Epithelial cell of prostate (primary cell): ENCODE results near the gene CPVL.
"Not testable (repeated sequence)": the region's sequence is repeated elsewhere in the genome, so short reads cannot be mapped to it uniquely, and the experiment has no call there.

ENCODE experiments used
- DNase-seq: peaks from one replicate; pipeline ENCODE4 v3.0.0-alpha.2; 2011; ENCODE audit warnings: low read depth, low spot score
- H3K27ac ChIP-seq: fragments of 450-650 bp; 2 replicates; pipeline ENCODE4 v1.5.1; 2017; ENCODE audit warnings: mild to moderate bottlenecking

CPVL gene

DNA sequence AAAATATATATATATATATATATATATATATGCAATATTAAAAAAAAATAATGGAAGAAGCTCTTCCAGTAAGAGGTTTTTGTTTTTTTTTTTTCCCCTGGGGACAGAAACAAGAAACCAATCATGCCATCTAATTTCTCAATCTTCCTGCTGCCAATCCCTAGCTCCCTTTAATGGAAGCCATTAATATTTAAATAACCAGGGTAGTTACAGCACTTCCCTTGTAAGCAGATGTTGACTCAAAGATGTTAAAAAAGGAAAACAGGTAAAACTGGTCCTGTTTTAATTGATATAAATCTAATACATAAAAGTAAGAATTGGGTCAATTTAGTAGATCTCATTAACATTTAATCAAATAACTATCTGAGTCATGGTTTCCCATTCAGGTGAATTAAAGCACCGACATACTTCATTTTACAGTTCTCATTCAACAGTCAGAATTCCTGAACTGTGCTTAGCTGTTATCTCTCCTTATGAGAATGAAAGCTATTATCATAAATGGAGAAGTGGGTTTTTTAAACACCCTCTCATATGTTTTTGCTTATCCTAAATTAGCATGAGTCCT is 22.6 kb downstream of the CPVL start:
- DNase-seq, result no peak
- H3K27ac ChIP-seq, result no peak overlapping the region

DNA sequence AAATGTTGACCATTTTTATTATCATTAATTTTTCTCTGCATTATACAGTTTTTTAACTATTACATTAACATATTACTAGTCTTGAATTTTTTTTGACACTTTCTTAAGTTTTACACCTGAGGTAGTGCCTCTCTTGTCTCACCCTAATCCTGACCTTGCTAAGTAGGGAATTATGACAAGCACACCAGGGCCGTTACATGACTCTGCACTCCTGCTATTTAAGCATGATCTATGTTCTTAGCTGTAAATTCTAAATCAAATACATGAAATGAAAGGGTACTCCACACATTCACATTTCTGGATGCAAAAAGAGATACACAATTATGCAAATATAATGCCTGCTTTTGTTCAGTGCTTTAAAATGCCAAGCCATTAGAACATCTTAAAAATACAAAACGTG is 23.6 kb downstream of the CPVL start:
- no peak for DNase-seq
- H3K27ac ChIP-seq, result no peak overlapping the region

DNA sequence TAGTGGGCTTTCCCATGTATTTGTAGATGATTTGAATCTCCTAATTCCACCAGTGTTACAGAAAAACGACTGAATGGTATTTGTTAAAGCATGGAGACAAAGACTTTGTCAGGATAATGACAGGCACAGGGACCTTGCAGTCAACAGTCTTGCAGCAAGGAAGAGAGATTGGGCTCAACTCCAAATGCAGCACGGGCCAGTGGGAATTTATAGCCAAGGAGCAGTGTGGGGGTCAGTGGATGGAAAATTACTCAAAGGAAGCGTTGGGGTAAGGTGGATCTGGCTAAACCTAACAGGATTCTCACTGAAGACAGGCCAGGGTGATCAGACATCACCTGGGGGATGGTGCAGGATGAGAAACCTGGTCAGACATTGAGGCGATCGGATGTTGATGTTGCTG is 24.3 kb downstream of the CPVL start:
- DNase-seq, result no peak
- H3K27ac ChIP-seq, result no peak overlapping the region

DNA sequence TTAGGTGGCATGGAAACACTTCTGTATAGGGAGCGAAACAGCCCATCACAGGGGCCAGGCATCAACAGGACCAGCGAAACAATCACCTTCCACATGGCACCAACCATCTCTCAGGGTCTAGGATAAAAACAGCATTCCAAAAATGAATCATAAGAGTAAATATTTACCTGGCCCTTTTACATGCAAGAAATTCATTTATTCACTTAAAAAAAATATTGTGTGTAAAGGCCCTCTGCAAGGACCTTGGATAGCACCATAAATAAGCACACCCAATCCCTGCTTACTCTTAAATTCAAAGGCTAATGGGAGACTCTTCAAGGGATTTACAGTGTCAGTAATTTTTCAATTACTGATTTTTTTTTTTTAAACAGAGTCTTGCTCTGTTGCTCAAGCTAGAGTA is 25.4 kb downstream of the CPVL start:
- DNase-seq, result no peak
- no peak overlapping the region for H3K27ac ChIP-seq

DNA sequence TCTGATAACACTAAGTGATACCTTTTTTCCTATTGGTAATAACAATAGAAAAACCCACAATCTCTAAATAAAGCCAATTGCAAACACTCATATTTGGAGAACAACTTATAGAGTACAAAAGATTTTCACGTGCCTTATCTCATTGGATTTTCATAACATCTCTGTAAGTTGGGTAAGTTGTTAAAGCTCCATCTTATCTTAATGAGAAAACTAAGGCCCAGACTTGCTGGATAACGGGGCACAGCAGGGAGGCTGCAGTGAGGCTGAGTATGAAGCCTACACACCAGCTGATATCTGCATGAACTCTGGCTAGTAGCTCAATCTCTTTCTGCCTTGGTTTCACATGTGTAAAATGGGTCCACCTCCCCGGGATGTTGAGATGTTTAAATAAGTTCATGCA is 26.8 kb downstream of the CPVL start:
- no peak overlapping the region for H3K27ac ChIP-seq
- DNase-seq, result no peak

DNA sequence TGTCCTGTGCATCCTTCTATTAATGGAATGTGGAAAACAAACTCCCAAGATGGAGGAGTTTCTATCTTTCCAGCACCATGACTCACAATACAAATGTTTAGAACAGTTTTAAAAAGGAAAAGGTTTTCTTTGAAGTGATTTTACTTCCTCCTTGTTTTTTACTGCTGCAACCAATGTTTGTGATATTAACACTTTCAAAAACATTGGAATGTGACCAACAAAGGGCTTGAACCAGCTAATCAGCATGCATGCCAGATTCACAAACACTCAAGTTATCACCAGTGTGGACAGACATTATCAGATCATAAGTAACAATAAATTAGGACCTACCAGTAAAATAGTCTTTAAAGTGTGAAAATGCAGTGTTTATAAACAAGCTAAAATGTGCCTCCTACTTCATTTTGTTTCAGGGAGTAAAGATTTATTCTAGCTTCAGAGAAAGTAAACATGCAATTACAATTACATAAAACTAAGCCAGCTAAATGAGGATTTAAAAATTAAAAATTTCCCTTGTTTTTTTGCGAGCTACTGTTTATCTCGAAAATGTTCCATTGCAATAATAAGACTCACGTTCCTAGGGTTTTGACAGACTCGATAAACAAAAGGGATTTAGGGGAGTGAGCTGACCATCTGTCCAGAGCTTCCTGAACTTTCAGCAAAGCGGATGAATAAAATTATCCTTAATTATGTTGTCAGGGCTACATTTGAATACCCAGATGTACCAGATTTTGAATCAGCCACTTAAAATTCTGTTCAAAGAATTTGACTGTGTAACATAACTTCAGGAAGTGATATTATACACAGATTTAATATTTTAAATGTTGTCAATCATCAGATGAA is 29.8 kb downstream of the CPVL start:
- H3K27ac ChIP-seq, result no peak overlapping the region
- DNase-seq, result no peak

DNA sequence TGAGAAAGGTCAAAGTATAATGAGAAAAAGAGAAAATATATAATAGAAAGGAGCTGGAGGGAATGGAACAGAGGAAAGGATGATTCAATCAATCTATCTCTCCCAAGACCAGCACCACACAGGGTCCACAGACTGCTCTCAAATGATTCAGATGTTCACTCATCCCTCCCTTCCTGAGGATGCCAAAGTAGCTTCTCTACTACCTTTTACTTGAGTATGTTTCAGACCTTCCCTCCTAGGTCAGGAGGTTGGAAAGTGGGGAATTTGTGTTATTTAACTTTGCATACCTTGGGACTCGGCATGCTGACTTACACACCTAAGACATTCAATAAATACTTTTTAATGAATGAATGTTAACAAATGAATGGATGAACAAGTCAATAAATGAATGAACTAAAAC is 30.6 kb downstream of the CPVL start:
- DNase-seq, result no peak
- H3K27ac ChIP-seq, result no peak overlapping the region

DNA sequence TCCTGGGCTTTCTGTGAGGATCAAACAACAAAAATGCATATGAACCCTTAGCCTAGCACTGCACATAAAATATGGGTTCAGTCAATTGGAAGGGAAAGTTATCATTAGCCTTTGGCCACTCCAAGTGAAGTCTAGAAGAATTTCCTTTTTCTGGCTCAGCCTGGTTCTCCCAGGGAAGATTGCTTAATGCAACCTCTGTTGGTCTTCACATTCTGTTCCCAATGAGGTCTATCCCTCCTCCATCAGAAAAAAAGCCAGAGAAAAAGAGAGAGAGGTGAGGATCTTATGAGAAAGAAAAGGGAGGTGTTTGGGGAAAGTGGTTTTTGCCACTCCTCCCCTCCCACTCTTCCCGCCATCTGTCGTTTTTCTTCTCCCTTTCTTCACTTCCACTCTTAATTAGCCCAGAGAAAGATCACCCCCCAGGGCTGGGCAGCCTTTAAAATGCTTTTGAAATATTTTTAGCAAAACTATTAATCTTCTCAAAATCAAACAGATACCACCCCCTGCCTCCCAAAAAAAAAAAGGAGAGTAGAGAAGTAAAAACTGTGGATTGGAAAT is 31.1 kb downstream of the CPVL start:
- no peak for DNase-seq
- no peak overlapping the region for H3K27ac ChIP-seq

DNA sequence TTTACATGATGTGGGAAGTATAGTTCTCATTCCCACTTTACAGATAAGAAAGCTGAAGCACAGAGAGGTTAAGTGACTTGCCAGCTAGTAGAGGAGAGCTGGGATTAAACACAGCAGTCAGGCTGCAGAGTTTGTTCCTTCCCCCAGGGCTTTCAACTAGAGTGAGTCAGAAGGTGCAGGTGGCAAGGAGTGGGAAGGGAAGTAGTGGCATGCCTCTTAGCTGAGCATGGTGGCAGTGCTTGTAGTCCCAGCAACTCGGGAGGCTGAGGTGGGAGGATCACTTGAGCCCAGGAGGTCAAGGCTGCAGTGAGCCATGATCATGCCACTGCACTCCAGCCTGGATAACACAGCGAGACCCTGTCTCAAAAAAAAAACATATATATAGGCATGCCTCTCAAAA is 32.1 kb downstream of the CPVL start:
- not testable (repeated sequence) for DNase-seq
- peak overlapping the region; percentile 17 for H3K27ac ChIP-seq

DNA sequence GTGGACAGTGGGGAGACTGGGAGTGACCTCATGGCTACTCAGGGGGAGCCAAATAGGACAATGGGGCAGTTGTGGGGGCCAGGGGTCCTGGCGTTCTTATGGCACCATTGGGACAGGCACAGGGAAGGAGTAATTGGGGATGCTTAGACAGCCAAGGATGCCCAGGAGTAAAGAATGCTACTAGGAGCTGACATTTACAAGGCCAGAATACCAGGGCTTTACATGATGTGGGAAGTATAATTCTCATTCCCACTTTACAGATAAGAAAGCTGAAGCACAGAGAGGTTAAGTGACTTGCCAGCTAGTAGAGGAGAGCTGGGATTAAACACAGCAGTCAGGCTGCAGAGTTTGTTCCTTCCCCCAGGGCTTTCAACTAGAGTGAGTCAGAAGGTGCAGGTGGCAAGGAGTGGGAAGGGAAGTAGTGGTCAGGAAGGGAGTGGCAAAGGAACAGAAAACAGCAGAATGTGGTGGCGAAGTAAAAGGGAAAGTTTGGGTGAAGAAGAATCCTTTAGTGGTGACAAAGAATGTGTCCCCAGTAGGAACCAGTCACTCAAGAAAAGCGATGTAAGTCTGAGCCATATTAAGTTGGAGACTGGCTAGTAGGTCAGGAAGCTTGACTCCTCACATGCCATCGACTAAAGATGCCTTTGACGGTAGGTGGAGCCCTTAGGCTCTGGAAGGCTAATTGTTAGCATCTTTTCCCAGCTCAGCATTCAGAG is 32.8 kb downstream of the CPVL start:
- peak; percentile 52 for DNase-seq
- peak overlapping the region; percentile 17 for H3K27ac ChIP-seq

DNA sequence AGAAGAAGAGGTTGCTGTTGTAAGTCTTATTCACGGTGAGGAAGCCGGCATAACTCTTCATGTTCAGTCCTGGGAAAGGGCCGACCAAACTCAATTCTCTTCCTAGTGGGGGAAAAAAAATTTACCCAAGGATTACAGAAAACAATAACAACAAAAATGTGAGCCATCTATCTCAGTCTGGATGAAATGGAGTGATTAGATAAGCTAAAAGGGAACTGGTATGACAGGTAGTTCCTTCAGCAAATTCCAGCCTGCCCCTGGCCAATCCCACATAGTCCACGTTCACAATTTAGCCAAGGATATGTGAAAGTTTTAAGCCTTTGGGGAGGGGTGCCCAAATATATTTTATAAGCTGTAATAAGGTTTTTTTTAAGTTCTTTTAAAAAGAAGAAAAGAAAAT is 33.6 kb downstream of the CPVL start:
- DNase-seq, result no peak
- no peak overlapping the region for H3K27ac ChIP-seq

DNA sequence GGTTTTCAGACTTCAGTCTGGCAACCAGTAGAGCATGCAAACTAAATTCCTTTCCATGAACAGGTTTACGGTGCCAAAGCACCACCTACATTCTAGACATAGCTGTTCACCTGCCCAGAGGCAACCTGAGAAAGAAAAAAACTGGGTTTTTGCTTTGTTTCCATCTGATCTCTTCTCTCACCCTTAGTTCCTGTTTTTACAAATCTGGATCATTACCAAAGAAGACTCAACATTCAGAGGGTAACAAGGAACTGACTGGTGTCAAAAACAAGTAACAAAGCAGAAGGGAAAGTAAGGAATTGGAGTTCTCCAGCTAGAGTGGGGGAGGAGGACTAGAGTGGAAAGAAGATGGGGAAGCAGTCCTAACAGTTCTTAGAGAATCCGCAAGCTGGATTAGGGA is 36.4 kb downstream of the CPVL start:
- no peak for DNase-seq
- no peak overlapping the region for H3K27ac ChIP-seq

DNA sequence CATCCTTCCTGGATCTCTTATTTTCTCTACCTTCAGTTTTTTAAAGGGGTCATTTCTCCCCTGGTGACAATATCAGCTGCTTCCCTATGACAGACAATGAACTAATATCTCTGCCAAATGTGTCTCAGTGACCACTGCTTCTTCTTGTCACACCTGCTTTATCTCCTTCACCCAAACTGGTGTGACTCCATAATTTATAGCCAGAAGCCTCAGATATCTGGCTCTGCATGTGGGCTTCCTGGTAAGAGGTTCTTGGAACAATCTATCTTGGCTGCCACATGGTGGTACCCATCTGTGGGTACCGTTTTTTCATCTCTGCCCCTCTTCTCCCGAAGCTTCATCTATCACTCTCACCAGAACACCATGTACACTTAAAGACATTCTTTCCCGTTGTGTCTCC is 37.0 kb downstream of the CPVL start:
- DNase-seq, result no peak
- H3K27ac ChIP-seq, result no peak overlapping the region

DNA sequence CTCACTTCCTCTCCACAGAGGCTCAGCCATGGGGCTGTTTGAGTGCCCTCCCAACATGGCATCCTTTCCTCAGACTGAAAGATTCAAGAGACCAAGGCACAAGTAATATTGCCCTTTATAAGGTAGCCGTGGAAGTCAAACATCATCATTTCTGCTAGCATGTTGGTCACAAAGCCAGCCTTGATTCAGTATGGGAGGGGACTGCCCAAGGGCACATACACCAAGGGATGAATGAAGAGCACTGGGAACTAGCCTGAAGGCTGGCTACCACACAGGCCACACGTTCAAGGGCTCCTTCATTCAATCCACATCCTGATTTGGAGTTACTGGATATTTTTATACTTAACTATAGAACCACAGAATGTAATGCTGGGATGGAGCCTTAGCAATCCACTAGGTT is 39.3 kb downstream of the CPVL start:
- DNase-seq, result no peak
- H3K27ac ChIP-seq, result no peak overlapping the region

DNA sequence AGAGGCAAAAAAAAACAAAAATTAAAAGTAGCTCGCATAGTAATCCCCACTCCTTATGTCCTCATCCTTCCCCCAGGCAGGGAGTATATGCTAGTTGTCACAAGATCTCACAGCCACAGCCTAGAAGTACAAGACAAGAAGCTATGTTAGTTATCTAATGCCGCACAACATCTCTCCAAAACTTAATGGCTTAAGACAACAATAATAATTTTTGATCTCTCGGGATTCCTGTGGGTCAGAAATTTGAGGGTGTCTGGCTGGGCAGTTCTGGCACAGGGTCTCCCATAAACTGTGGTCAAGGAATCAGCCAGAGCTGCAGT is 39.7 kb downstream of the CPVL start:
- no peak for DNase-seq
- H3K27ac ChIP-seq, result no peak overlapping the region

DNA sequence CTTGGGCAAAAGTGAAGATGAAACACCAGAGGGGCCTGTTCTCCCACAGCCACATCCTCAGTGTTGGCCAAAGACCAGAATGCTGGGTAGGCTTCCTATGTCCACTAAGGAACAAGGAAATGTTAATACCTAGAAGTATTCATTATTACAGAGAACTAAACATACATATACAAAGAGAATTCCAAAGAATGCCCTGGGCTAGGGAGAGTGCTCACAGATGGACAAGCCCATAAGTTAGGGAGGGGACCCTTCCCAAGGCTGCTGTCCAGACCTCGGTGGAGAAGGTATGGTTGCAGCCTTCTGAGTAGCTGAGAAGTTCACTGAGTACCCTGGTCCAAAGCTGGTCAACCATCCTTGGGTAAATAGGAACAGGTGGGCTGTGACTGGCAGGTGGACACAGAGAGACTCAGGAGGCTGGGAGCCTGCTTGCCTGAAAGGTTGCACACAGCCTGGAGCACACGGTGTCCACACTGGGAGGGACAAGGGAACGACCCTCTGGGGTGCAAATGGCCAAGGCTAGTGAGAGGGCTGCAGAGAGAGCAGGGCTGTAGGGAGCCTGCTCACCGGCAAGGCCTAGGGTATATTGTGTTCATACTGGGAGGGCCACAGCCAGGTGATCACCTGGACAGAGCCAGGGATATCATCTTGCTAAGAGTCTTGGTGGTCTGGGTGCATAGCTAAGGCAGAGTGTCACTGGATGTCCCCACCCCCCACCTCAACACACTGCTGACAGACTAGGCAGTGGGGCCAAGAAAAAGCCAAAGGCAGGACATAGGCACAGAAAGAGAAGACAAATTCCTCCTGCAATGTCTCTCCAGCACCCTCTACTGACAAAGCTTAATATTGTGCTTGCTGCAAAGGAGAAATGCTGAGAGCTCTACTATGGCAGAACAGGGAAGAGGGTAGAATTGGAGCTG is 40.3 kb downstream of the CPVL start:
- DNase-seq, result no peak
- peak overlapping the region; percentile 25 for H3K27ac ChIP-seq

DNA sequence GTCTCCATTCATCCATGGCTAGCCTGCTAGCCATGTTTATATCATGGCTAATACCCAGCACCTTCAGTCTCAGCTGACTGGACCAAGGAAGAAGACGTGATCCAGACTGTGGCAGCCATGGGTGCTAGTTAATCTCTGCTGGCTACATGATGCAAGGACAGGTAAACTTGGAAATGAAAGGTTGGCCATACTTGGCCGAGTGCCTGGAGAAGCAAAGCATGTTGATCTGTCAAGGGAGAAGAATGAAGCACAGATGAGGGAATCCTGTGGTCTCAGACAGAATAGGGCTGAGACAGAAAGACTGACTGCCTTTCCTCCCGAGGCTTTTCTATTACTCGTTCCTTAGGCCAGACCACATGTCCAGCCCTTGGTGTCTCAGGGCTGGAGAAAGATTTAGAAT is 41.1 kb downstream of the CPVL start:
- no peak for DNase-seq
- H3K27ac ChIP-seq, result peak overlapping the region; percentile 25

DNA sequence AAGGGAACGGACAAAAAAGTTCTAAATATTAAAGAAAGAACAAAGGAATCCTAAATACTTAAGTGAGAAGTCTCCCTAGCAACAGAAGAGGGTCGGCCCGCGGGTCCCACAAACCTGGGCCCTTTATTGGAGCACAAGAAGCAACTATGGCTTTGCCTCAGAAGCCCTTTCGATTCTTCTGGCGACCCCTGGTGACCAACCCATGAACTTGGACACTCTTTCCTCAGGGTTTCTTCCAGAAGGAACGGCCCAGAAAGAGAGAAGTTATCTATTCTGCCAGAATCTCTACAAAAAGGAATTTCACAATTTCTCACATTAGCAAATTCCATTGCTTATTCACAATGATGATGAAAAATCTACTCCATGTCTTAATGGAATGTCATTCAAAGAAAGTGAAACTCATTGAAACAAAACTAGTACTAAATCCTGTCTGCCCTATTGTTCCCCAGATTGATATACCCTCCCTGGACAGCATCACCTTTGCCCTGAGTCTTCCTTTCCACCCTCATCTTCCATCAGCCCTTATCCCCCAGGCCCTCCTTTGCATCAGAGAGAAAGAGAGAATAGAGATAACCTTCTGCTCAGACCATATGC is 43.7 kb downstream of the CPVL start:
- no peak for DNase-seq
- no peak overlapping the region for H3K27ac ChIP-seq

DNA sequence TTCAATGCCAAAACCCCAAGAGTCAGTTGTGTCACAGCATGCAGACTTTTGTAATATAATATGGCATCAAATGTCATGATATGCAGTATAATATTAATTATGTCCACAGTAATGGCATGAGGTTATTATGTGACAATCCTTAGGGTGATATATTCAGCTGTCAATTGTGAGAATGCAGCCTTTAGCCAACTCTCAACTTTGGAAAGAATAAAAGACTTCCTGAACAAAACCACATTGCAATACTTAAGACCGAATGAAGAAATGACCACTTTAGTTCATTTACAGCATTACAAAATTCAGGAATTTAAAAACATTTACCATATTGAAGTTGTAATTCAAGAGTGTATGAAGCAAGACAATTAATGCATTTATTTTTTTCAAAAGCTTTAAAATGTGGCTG is 45.4 kb downstream of the CPVL start:
- no peak overlapping the region for H3K27ac ChIP-seq
- no peak for DNase-seq
